Dermis blood vessel endothelial cell (primary cell): ENCODE results near the gene S100A6. TPM values are rescaled to one million over a fixed set of nuclear protein-coding genes. Genes with fewer than 3 reads are reported as not detected.

Experiments used
- DNase-seq: peaks from one replicate; pipeline ENCODE4 v3.0.0; 2010
- total RNA-seq: library from RNA; depleted of rRNA; stranded (reverse); fragments of >200 nt; gene quantifications from 2 replicates; pipeline ENCODE4 v1.2.3, GENCODE V29; 2014

Gene S100A6
- total RNA-seq, 1 donor from 2014 or later, result 342 TPM

DNA sequence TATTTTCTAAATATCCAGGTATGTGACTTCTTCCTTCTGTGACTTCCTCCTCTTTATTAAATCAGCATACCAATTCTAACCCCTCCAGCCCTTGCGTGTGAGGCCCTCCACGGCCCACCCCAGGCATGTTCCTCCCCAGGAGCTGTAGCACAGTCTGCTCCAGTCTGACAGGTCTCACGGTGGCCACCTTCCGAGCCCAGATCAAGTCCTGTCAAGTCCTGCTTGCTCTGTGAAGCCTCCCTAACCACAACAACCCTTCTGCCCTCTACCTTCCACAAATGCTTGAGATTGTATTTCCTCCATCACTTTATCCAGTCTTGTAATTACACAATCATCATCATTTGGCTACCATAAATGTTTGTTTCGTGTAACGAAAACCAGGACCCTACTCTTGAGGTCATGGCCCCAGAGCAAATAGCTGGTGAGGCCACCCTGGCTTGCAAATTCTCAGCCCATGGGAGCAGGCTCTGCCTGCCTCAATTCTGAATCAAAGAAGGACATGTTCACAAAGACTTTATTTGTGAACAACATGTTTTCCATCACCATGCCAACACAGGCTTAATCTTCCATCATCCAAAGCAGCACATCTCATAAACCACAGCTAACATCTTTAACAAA is 42.3 kb downstream of the S100A6 start:
- DNase-seq, result no peak

DNA sequence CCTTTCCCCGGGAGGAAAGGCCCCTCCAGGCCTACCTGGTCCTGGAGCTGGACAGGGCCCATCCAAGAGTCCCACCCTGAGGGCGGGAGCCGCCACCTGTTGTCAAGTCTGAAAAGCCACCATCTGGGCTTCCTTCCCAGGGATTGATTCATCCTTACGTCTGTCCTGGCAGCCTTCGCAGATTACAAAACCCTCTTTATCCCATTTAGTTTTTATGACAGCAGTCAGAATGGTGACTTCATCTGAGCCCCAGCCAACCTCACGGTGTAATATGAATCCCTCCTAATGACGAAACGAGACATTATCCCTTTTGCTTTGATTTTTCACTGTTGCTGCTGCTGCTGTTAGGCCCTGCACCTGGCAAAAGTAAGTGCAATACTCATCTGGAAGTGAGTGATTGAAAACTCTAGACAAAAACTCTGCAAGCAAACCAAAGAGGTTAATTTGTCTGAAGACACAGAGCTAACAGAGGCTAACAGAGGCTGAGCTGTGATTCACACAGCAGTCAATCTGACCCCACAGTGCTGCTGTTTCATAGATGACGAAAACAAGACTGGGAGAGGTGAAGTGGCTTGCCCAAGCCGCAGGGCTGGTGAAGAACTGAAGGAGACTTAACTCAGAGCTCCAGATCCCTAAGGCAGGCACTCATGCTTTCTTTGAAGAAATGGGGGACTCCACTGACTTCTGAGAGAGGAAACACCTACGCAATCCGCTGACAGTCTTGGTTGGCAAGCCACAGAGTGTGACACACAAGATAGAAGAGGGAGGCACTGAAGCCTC is 45.3 kb downstream of the S100A6 start:
- DNase-seq, result no peak

- DNase-seq, result no peak
Measured at GRCh38 chr1:153488731-153489130, 47.1 kb downstream of the S100A6 start.

GRCh38 chr1:153487707-153488106 is 48.1 kb downstream of the S100A6 start:
- DNase-seq, result no peak

- no peak for DNase-seq
Measured at GRCh38 chr1:153485863-153486262, 49.9 kb downstream of the S100A6 start.

Other genes starting within 250 kb of the S100A6 start
- not detected in 2 replicates for gene PGLYRP3, start 223.0 kb downstream of the S100A6 start, total RNA-seq
- not detected in 2 replicates for gene PGLYRP4, start 187.2 kb downstream of the S100A6 start, total RNA-seq
- gene S100A9, start 178.1 kb downstream of the S100A6 start, total RNA-seq, result 0.19 and 0.51 TPM in 2 replicates
- gene S100A12, start 160.4 kb downstream of the S100A6 start, total RNA-seq, result not detected in 2 replicates
- not detected in 2 replicates for gene S100A8, start 144.9 kb downstream of the S100A6 start, total RNA-seq
- gene S100A7A, start 119.5 kb downstream of the S100A6 start, total RNA-seq, result not detected in 2 replicates
- not detected in 2 replicates for gene S100A7, start 75.3 kb downstream of the S100A6 start, total RNA-seq
- not detected in 2 replicates for gene S100A5, start 4.9 kb upstream of the S100A6 start, total RNA-seq
- gene S100A4, start 9.8 kb upstream of the S100A6 start, total RNA-seq, result 7.1 and 22.6 TPM in 2 replicates
- 1.3 and 1.4 TPM in 2 replicates for gene S100A3, start 13.3 kb upstream of the S100A6 start, total RNA-seq
- gene S100A2, start 29.9 kb upstream of the S100A6 start, total RNA-seq, result 0.51 and 0.98 TPM in 2 replicates
- 581 and 601 TPM in 2 replicates for gene S100A16, start 77.1 kb upstream of the S100A6 start, total RNA-seq
- 0.42 and 0.68 TPM in 2 replicates for gene S100A14, start 80.3 kb upstream of the S100A6 start, total RNA-seq
- gene S100A13, start 91.5 kb upstream of the S100A6 start, total RNA-seq, result 39.0 and 91.7 TPM in 2 replicates
- gene S100A1, start 92.4 kb upstream of the S100A6 start, total RNA-seq, result not detected in 2 replicates
- gene CHTOP, start 98.1 kb upstream of the S100A6 start, total RNA-seq, result 21.1 and 25.9 TPM in 2 replicates
- 45.6 and 60.8 TPM in 2 replicates for gene SNAPIN, start 122.7 kb upstream of the S100A6 start, total RNA-seq
- gene ILF2, start 135.0 kb upstream of the S100A6 start, total RNA-seq, result 267 and 268 TPM in 2 replicates
- 54.4 and 56.5 TPM in 2 replicates for gene NPR1, start 142.7 kb upstream of the S100A6 start, total RNA-seq
- gene INTS3, start 192.1 kb upstream of the S100A6 start, total RNA-seq, result 31.3 and 42.7 TPM in 2 replicates
- gene SLC27A3, start 239.4 kb upstream of the S100A6 start, total RNA-seq, result 27.6 and 30.0 TPM in 2 replicates